GM12878 (cell line): ENCODE results near the gene ADAM23. TPM values are rescaled to one million over a fixed set of nuclear protein-coding genes. Genes with fewer than 3 reads are reported as not detected.

Source experiments
- ATAC-seq: fragments of 200-7000 bp; cut with Tn5 transposase; 3 replicates; pipeline ENCODE4 v1.9.1; 2020; ENCODE audit warnings: mild to moderate bottlenecking, moderate library complexity
- BruUV-seq: library from RNA; stranded (reverse); fragments of 400-500 nt; replicated peaks from 2 replicates; lab custom pipeline; 2021; lab: Mats Ljungman, UMichigan
- CTCF ChIA-PET: fragments of 300-600 bp; sonication (Branson Sonifier 250); formaldehyde crosslinking; extraction: SDS; loops from one replicate; lab custom pipeline; 2021; ENCODE audit warnings: inconsistent platforms; lab: Yijun Ruan, JAX
- POLR2A ChIA-PET: fragments of 350-600 bp; formaldehyde crosslinking; extraction: SDS; loops from one replicate; lab custom pipeline; 2021; ENCODE audit warnings: inconsistent platforms; lab: Charles Lee
- RAD21 ChIA-PET: fragments of 300-600 bp; sonication (Branson Sonifier 250); formaldehyde crosslinking; loops from one replicate; lab custom pipeline; 2023; ENCODE audit warnings: antibody characterized with exemption; ENCODE audit not compliant: unreplicated experiment; lab: Charles Lee
- SMC1A ChIA-PET: fragments of 300-600 bp; sonication (Branson Sonifier 250); formaldehyde crosslinking; loops from one replicate; lab custom pipeline; 2023; ENCODE audit not compliant: unreplicated experiment, uncharacterized antibody; lab: Charles Lee
- DNase-seq: peaks from one replicate; pipeline ENCODE4 v3.0.0-alpha.2; 2011; ENCODE audit warnings: low read depth, low spot score
- FAIRE-seq: peaks from 3 replicates; lab custom pipeline; 2011; peaks lifted over from hg19 to GRCh38; lab: Jason Lieb, UNC
- H2AFZ ChIP-seq: 2 replicates; pipeline ENCODE4 v1.6.0; 2011; ENCODE audit warnings: low read depth, low read length, control low read depth; ENCODE audit not compliant: control insufficient read depth
- H3K27ac ChIP-seq: 2 replicates; pipeline ENCODE4 v1.5.1; 2011; ENCODE audit warnings: control low read depth; ENCODE audit not compliant: control insufficient read depth, insufficient read depth
- H3K27me3 ChIP-seq, 2 experiments: replicated peaks in 1 of 2; 2 replicates each; pipeline versions ENCODE4 v1.6.0 to v1.6.1; 2011; ENCODE audit warnings: low read length in 1 of 2; ENCODE audit not compliant: control insufficient read depth in 2 of 2, insufficient read depth in 2 of 2
- H3K36me3 ChIP-seq, 2 experiments: 2 replicates each; pipeline ENCODE4 v1.5.1; 2011; ENCODE audit warnings: low read length in 1 of 2; ENCODE audit not compliant: control insufficient read depth in 2 of 2, insufficient read depth in 2 of 2
- H3K4me1 ChIP-seq: 2 replicates; pipeline ENCODE4 v1.6.1; 2011; ENCODE audit warnings: mild to moderate bottlenecking, low read length, moderate library complexity, mixed read lengths; ENCODE audit not compliant: control insufficient read depth, insufficient read depth
- H3K4me2 ChIP-seq: 2 replicates; pipeline ENCODE4 v1.6.0; 2011; ENCODE audit warnings: control low read depth; ENCODE audit not compliant: control insufficient read depth, insufficient read depth
- H3K4me3 ChIP-seq: fragments of 200-600 bp; sonication (generic); 2 replicates; pipeline ENCODE4 v1.5.1; 2016
- H3K79me2 ChIP-seq: 2 replicates; pipeline ENCODE4 v1.6.0; 2011; ENCODE audit warnings: low read length; ENCODE audit not compliant: control insufficient read depth, insufficient read depth
- H3K9ac ChIP-seq: 2 replicates; pipeline ENCODE4 v1.8.0; 2011; ENCODE audit warnings: low read length, control low read depth, mixed read lengths; ENCODE audit not compliant: control insufficient read depth, insufficient read depth
- H3K9me3 ChIP-seq: replicated peaks from 3 replicates; pipeline ENCODE4 v1.5.1; 2011; ENCODE audit warnings: mild to moderate bottlenecking, low read length; ENCODE audit not compliant: control insufficient read depth, insufficient read depth
- H4K20me1 ChIP-seq: 2 replicates; pipeline ENCODE4 v1.6.0; 2011; ENCODE audit not compliant: control insufficient read depth, insufficient read depth
- BHLHE40 ChIP-seq, 2 experiments: fragments of 450-650 bp in 1 of 2; IDR thresholded peaks; 2 replicates each; pipeline ENCODE4 v1.6.1; 2011 to 2017; ENCODE audit warnings: low read depth in 2 of 2, borderline replicate concordance in 1 of 2, improper control_type of control experiment in 1 of 2, low read length in 1 of 2, mild to moderate bottlenecking in 1 of 2
- KLF5 ChIP-seq: fragments of 450-650 bp; IDR thresholded peaks from 2 replicates; pipeline ENCODE4 v1.6.1; 2014; ENCODE audit warnings: mild to moderate bottlenecking; ENCODE audit not compliant: partially characterized antibody
- PKNOX1 ChIP-seq: fragments of 450-650 bp; IDR thresholded peaks from 2 replicates; pipeline ENCODE4 v1.6.1; 2016; ENCODE audit warnings: mild to moderate bottlenecking
- RCOR1 ChIP-seq: conservative IDR thresholded peaks from 2 replicates; pipeline ENCODE4 v1.6.1; 2012; ENCODE audit warnings: low read depth, low read length, improper control_type of control experiment
- SMAD1 ChIP-seq: fragments of 450-650 bp; IDR thresholded peaks from 2 replicates; pipeline ENCODE4 v1.6.1; 2018; ENCODE audit warnings: mild to moderate bottlenecking, low read depth; ENCODE audit not compliant: partially characterized antibody
- SUPT20H ChIP-seq: IDR thresholded peaks from 2 replicates; pipeline ENCODE4 v1.6.1; 2011; ENCODE audit warnings: low read depth, mild to moderate bottlenecking, low read length, moderate library complexity, borderline replicate concordance; ENCODE audit not compliant: control insufficient read depth
- WGBS: methylation state at CpG from one replicate; pipeline ENCODE4 v1.1.6; 2016; ENCODE audit warnings: low lambda C conversion rate; ENCODE audit not compliant: insufficient replicate concordance, insufficient coverage; ENCODE audit errors: missing lambda C conversion rate; 5-methylcytosine and 5-hydroxymethylcytosine counted together
- in situ Hi-C: fragments of 300-500 bp; cut with MboI; formaldehyde crosslinking; loops from 9 replicates; pipeline ENCODE4 v1.14.3; 2018; ENCODE audit warnings: mixed read lengths
- intact Hi-C: fragments of 100-400 bp; cut with micrococcal nuclease; formaldehyde crosslinking; loops from one replicate; pipeline ENCODE4 v1.14.2; 2022; ENCODE audit not compliant: unreplicated experiment
- polyA plus RNA-seq, 11 experiments: library from polyadenylated mRNA; depleted of rRNA in 4 of 11; unstranded in 6 of 11; stranded (reverse) in 5 of 11; fragments of >200 nt; fragmentation: Nextera tagmentation in 4 of 11; fragmentation: Illumina TruSeq in 1 of 11; extraction: Ambion mirVana in 4 of 11; extraction: Trizol in 1 of 11; gene quantifications; 1 replicate in 1 of 11; 2 replicates in 10 of 11; pipeline versions ENCODE4 v1.2.1 to v1.2.3, GENCODE V29; 2011 to 2016; ENCODE audit warnings: inconsistent platforms in 2 of 11, missing spikeins in 2 of 11, low read depth in 1 of 11
- total RNA-seq, 4 experiments: library from RNA; depleted of rRNA in 3 of 4; stranded (reverse); fragments of >200 nt in 3 of 4; fragmentation: Illumina TruSeq in 1 of 4; extraction: Trizol in 1 of 4; gene quantifications; 2 replicates each; pipeline versions ENCODE4 v1.2.1 to v1.2.3, GENCODE V29; 2013 to 2021

Gene ADAM23
- total and polyA plus RNA-seq, 10 of the 15 experiments (the other 5 are each of a cell fraction or from before 2014, with no cell fraction given) = 5.7 to 41.8 (median 15.6) TPM

DNA sequence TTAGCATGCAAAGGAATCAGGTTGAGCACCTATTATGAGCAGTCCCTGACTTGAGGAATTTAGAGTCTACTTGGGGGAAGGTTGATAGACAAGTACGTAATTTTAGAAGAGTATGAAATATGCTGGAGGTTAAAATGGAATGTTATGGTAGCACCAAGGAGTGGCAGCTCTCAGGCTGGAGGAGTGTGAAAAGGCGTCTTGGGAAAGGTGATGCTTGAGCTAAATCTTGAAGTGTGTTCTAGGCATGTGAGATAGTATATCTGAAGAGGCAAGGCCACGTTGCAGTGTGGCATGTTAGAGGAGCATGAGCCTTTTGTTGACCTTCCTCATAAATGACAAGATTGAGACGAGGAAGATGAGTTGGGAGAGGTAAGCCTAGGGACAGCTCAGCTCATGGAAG, 39.3 kb downstream of the ADAM23 start:
- no peak overlapping the region for H3K27ac ChIP-seq
- H3K27me3 ChIP-seq = no peaks in the 10 kb centered on the region
- TF ChIP-seq KLF5 = no peak
- no peak for TF ChIP-seq BHLHE40 (IDR thresholded peaks at IDR 0.05; ENCODE audit: borderline replicate concordance in 1 of 2, low read depth in 2 of 2, low read length in 1 of 2)
- no peak for TF ChIP-seq PKNOX1
- ChIA-PET SMC1A (interaction anchor here (0.6 to 1.9 kb wide), 5 partner anchors 10 to 264 kb away, joined by 3 to 9 read pairs (median 3); no protein-coding TSS in a partner anchor), CTCF (no interaction called here), POLR2A (no interaction called here), RAD21 (no interaction called here)
- H3K36me3 ChIP-seq = no peaks in the 10 kb centered on the region
- no peaks in the 10 kb centered on the region for H4K20me1 ChIP-seq
- no peak overlapping the region for H2AFZ ChIP-seq
- FAIRE-seq (no peak), ATAC-seq (no peak), DNase-seq (no peak)
- no peaks in the 10 kb centered on the region; the same call in 2 of the 3 replicates for H3K9me3 ChIP-seq
- no peaks in the 10 kb centered on the region for H3K4me1 ChIP-seq
- H3K4me3 ChIP-seq = no peak overlapping the region
- H3K9ac ChIP-seq = no peak overlapping the region
- no TSS peak for BruUV-seq
- in situ Hi-C loops = no loop called here
- no peaks in the 10 kb centered on the region for H3K79me2 ChIP-seq
- intact Hi-C loops = no loop called here
- H3K4me2 ChIP-seq = no peak overlapping the region
- WGBS = 22% methylated on average over 4 of the region's 4 CpGs

GRCh38 chr2:206488053-206488452, 44.7 kb downstream of the ADAM23 start:
- Histone ChIP-seq H4K20me1 (no peaks in the 10 kb centered on the region), H3K36me3 (no peaks in the 10 kb centered on the region), H2AFZ (no peak overlapping the region), H3K79me2 (no peaks in the 10 kb centered on the region), H3K4me2 (no peak overlapping the region), H3K9me3 (no peaks in the 10 kb centered on the region; the same call in 2 of the 3 replicates), H3K27me3 (no peaks in the 10 kb centered on the region), H3K9ac (no peak overlapping the region), H3K4me3 (no peak overlapping the region), H3K27ac (no peak overlapping the region), H3K4me1 (no peaks in the 10 kb centered on the region)
- in situ Hi-C loops = no loop called here
- ChIA-PET POLR2A (interaction anchor here (0.6 to 1.4 kb wide), 4 partner anchors 13 to 126 kb away, joined by 3 read pairs; no protein-coding TSS in a partner anchor), SMC1A (interaction anchor here (0.5 to 2.3 kb wide), 11 partner anchors 9 to 95 kb away, joined by 3 to 7 read pairs (median 3); no protein-coding TSS in a partner anchor), CTCF (interaction anchor here (0.6 to 2.2 kb wide), 7 partner anchors 16 to 437 kb away, joined by 3 to 8 read pairs (median 3); no protein-coding TSS in a partner anchor), RAD21 (interaction anchor here (0.7 to 1.7 kb wide), 6 partner anchors 12 to 70 kb away, joined by 3 to 6 read pairs (median 4); no protein-coding TSS in a partner anchor)
- BruUV-seq = no TSS peak
- ATAC-seq = peak; percentile 41
- no peak for DNase-seq
- no peak for FAIRE-seq
- TF ChIP-seq SMAD1 (no peak), RCOR1 (no peak), SUPT20H (no peak)
- WGBS = 65% methylated on average over 7 of the region's 7 CpGs
- intact Hi-C loops = no loop called here
